IMR-90 (cell line): ENCODE data around the gene EIF2B4.

Experiments used
- CEBPB ChIP-seq: IDR thresholded peaks from 2 replicates; pipeline ENCODE4 v1.6.1; 2012; ENCODE audit warnings: low read depth, low read length, improper control_type of control experiment
- CHD1 ChIP-seq: IDR thresholded peaks from 2 replicates; pipeline ENCODE4 v1.6.1; 2012; ENCODE audit warnings: low read depth, low read length, improper control_type of control experiment
- CTCF ChIP-seq: conservative IDR thresholded peaks from 2 replicates; pipeline ENCODE4 v1.5.1; 2012; ENCODE audit warnings: mild to moderate bottlenecking, low read depth, low read length, improper control_type of control experiment
- MXI1 ChIP-seq: IDR thresholded peaks from 2 replicates; pipeline ENCODE4 v1.6.1; 2012; ENCODE audit warnings: low read depth, mild to moderate bottlenecking, low read length, moderate library complexity, borderline replicate concordance
- POLR2A ChIP-seq: IDR thresholded peaks from 2 replicates; pipeline ENCODE4 v1.6.1; 2012; ENCODE audit warnings: mild to moderate bottlenecking, low read depth, low read length
- RAD21 ChIP-seq: IDR thresholded peaks from 2 replicates; pipeline ENCODE4 v1.6.1; 2012; ENCODE audit warnings: low read length, improper control_type of control experiment
- SMC3 ChIP-seq: fragments of 150-350 bp; IDR thresholded peaks from 2 replicates; pipeline ENCODE4 v1.6.1; 2016; ENCODE audit warnings: low read depth, mild to moderate bottlenecking, antibody characterized with exemption, low read length, moderate library complexity
- TF ChIP-seq, protein P1 (sequence below): fragments of 150-350 bp; IDR thresholded peaks from 2 replicates; pipeline ENCODE4 v1.6.1; 2017; ENCODE audit warnings: mild to moderate bottlenecking, antibody characterized with exemption, low read length, low read depth

DNA sequence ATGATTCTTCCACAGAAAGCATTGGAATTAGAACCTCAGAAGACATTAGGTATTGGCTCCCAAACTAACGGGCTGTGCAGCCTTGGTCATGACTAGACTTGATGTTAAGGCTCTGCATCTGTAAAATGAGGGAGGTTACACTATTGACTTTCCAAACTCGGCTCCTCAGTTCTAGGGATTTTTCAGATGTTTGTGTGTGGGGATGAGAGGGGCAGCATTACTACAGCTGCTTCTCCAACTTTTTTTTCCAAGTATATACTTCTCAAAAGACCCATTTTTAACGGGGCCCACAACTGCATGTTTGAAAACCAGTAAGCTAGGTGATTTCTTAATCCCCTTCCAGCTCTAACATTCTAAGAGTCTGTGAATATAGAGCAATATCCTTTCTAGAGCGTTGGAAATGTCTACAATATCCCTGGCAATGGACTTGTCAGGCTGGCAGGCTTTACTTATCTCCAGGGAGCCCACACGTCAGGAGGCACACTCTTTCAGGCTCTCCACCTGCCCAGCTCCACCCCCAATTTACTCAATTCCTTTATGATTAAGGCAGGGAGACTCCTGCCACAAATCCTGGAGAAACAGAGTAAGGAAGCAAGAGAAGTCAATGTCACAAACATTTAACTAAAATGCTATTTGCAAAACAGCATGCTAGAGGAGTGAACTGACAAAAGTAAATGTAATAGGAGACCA lies 46.4 kb downstream of the EIF2B4 start:
- TF ChIP-seq CTCF (no peak), POLR2A (no peak), SMC3 (no peak), RAD21 (no peak), CHD1 (no peak), MXI1 (no peak), CEBPB (no peak)
- TF ChIP-seq, protein P1, sequence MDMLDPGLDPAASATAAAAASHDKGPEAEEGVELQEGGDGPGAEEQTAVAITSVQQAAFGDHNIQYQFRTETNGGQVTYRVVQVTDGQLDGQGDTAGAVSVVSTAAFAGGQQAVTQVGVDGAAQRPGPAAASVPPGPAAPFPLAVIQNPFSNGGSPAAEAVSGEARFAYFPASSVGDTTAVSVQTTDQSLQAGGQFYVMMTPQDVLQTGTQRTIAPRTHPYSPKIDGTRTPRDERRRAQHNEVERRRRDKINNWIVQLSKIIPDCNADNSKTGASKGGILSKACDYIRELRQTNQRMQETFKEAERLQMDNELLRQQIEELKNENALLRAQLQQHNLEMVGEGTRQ, result no peak
